Stomach (tissue), 4 donors: Measurements from ENCODE around the gene YKT6.

Experiments
- EP300 ChIP-seq: sonication (generic); formaldehyde crosslinking; IDR thresholded peaks from one replicate; pipeline ENCODE4 v1.6.1; 2017; ENCODE audit warnings: antibody characterized with exemption
- POLR2AphosphoS5 ChIP-seq, 3 donors: sonication (generic); formaldehyde crosslinking; IDR thresholded peaks; one replicate each; pipeline ENCODE4 v1.6.1; 2016; ENCODE audit warnings: antibody characterized with exemption in 3 of 3

- TF ChIP-seq EP300 (no peak), POLR2AphosphoS5 (IDR thresholded peaks at IDR 0.05) (no peak)
Measured at GRCh38 chr7:44215531-44215930, 14.8 kb downstream of the YKT6 start.
